ENCODE data around the gene TBC1D28.
"Not testable (repeated sequence)": the region's sequence is repeated elsewhere in the genome, so short reads cannot be mapped to it uniquely, and the experiment has no call there.

Gene TBC1D28

DNA sequence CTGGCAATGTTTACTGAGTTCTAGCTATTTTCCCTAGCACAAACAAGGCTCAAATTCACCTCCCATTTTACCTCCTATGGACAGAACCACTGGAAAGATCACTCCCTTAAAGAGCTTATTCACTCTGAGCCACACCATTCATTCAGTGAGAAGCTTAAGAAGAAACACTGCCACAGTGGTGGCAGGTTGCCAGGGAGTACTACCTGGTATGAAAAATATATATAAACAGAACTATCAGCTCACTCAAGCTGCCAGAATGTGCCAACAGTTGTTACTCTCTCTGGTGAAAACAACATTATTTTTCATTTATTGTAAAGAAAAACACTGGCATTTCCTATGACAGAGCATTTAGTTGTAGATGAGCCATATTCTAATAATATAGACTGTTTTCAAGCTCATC lies 31.2 kb downstream of the TBC1D28 start:
- not testable (repeated sequence) for H3K36me3 ChIP-seq (ENCODE audit: control insufficient read depth in 5 of 5, insufficient read depth in 5 of 5, low read length in 5 of 5)

DNA sequence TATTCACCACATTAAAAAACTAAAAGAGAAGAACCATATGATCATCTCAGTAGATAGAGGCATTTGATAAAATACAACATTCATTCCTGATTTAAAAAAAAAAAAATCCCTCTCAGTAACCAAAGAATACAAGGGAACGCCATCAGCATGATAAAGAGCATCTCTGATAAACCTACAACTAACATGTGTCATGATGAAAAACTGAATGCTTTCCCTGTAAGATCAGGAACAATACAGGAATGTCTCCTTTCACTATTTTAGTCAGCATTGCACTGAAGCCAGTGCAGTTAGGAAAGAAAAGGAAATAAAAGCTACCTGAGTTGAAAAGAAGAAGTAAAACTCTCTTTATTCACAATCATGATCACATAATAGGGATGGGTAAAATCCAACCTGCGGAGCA lies 51.1 kb downstream of the TBC1D28 start:
- not testable (repeated sequence) for H3K9me3 ChIP-seq (ENCODE audit: control insufficient read depth in 5 of 5, low read length in 5 of 5); H3K4me1 ChIP-seq (ENCODE audit: control insufficient read depth in 5 of 5, insufficient read depth in 5 of 5, low read length in 5 of 5); H3K9ac ChIP-seq (ENCODE audit: low read length in 5 of 5); H3K27ac ChIP-seq (ENCODE audit: low read depth, low read length); H3K4me3 ChIP-seq (ENCODE audit: low read depth in 1 of 5, low read length in 5 of 5); H3K27me3 ChIP-seq (ENCODE audit: control insufficient read depth in 5 of 5, insufficient read depth in 4 of 5, low read length in 5 of 5); H3K36me3 ChIP-seq (ENCODE audit: control insufficient read depth in 5 of 5, insufficient read depth in 5 of 5, low read length in 5 of 5)

More for the DNA sequence above, 31.2 kb downstream of the TBC1D28 start:
- not testable (repeated sequence) for H3K9me3 ChIP-seq (ENCODE audit: control insufficient read depth in 5 of 5, low read length in 5 of 5); H3K27ac ChIP-seq (ENCODE audit: low read depth, low read length); H3K27me3 ChIP-seq (ENCODE audit: control insufficient read depth in 5 of 5, insufficient read depth in 4 of 5, low read length in 5 of 5); H3K4me3 ChIP-seq (ENCODE audit: low read depth in 1 of 5, low read length in 5 of 5); H3K4me1 ChIP-seq (ENCODE audit: control insufficient read depth in 5 of 5, insufficient read depth in 5 of 5, low read length in 5 of 5); H3K9ac ChIP-seq (ENCODE audit: low read length in 5 of 5)
